GM21529 (cell line): ENCODE results near the gene ITCH.
"Not testable (repeated sequence)": the region's sequence is repeated elsewhere in the genome, so short reads cannot be mapped to it uniquely, and the experiment has no call there.

ENCODE experiments used
- ATAC-seq: cut with Tn5 transposase; IDR thresholded peaks from one replicate; pipeline ENCODE4 v1.9.1; 2021; ENCODE audit not compliant: unreplicated experiment

Gene ITCH

GRCh38 chr20:34412453-34412852, 49.4 kb downstream of the ITCH start:
- no peak for ATAC-seq

DNA sequence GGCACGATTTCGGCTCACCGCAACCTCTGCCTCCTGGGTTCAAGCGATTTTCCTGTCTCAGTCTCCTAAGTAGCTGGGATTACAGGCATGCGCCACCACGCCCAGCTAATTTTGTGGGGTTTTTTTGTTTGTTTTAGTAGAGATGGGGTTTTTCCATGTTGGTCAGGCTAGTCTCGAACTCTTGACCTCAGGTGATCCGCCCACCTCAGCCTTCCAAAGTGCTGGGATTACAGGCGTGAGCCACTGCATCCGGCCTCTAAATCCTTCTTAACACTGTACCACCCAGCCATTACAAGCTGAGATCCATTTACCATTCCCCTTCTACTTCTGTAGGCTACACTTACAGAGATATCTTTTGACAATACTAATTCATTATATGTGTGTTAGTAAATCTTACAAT, 51.5 kb downstream of the ITCH start:
- ATAC-seq, result not testable (repeated sequence)

DNA sequence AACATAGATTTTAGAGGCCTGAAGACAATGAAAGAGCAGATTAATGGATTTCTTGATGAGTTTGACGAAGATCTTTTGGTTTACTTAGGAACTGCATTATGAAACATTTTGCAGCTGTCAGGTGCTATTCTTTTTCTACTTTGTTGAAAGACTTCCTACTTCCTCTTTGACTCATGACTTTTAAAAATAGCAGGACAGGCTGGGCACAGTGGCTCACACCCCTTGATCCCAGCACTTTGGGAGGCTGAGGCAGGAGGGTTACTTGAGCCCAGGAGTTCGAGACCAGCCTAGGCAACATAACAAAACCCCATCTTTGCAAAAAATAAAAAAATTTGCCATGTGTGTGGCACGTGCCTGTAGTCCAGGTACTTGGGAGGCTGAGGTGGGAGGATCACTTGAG, 52.0 kb downstream of the ITCH start:
- ATAC-seq, result peak; percentile 66

DNA sequence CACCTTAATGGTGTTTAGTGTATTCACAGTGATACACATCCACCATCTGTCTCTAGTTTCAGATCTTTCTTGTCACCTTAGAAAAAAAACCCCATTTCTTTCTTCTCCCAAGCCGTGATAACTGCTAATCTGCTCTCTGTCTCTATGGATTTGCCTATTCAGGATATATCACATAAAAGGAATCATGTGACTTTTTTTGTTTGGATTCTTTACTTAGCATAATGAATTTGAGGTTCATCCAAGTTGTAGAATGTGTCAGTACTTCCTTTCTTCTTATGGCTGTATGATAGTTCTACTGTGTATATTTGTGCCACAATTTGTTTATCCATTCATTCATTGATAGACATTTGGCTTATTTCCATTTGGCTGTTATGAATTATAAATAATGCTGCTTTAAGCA, 57.1 kb downstream of the ITCH start:
- no peak for ATAC-seq

- no peak for ATAC-seq
Observed at GRCh38 chr20:34420975-34421374, 57.9 kb downstream of the ITCH start.

DNA sequence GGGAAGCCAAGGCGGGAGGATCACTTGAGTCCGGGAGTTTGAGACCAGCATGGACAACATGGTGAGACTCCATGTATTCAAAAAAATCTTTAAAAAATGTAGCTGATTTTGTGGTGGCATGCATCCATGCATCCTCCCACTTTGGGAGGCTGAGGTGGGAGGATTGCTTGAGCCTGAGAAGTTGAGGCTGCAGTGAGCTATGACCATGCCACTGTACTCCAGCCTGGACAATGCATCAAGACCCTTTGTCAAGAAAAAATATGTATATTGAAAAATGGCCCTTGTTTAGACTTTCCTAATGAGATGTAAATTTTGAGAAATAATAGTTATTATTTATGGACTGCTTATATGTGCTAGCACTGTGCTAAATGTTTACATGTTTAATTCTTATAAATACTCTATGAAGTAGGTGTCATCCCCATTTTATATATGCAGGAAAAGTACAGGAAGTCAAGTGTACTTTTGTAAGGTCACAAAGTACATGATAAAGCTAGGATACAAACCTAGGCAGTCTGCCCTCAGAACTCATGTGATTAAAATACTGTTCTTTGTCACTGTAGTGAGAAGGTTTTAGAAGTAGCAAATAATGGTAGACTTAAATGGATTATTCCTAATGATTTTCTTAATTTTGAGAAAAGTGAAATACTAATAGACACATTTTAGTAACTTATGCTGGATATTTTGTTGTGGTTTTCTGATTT, 58.8 kb downstream of the ITCH start:
- ATAC-seq, result no peak

- not testable (repeated sequence) for ATAC-seq
Observed at GRCh38 chr20:34425032-34425690, 62.1 kb downstream of the ITCH start.

- no peak for ATAC-seq
Observed at GRCh38 chr20:34426026-34426425, 63.0 kb downstream of the ITCH start.

GRCh38 chr20:34427331-34427730, 64.3 kb downstream of the ITCH start:
- no peak for ATAC-seq

DNA sequence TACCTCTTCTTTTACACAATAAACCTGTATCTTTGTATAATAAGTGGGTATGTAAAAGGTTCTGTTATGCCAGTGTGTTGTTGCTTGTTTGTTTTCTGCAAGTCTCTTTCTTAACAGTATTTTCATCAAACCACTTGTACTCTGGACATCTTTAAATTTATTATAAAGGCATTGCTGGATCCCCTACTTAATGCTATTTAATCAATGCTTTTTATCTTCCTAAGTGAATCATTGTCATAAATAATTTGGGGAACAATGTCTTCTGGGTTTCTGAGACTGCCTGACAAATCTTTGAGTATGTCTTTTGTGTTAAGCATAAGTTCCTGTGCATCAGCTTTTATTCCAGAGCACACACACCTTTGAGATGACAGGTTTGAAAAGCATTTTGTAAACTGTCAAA, 64.7 kb downstream of the ITCH start:
- ATAC-seq, result no peak

- no peak for ATAC-seq
Observed at GRCh38 chr20:34431168-34431567, 68.1 kb downstream of the ITCH start.

- ATAC-seq, result not testable (repeated sequence)
Observed at GRCh38 chr20:34432663-34433062, 69.6 kb downstream of the ITCH start.

DNA sequence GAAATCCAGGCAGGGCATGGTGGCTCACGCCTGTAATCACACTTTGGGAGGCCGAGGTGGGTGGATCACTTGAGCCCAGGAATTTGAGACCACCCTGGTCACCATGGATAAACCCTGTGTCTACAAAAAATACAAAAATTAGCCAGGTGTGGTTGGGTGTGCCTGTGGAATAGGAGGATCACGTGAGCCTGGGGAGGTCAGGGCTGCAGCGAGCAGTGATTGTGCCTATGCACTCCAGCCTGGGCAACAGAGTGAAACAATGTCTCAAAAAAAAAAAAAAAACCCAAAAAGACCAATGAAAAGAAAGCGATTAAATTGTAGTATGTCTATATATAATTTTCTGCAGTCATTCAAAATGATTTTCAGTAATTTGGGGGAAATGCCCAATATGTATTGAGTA, 70.3 kb downstream of the ITCH start:
- no peak for ATAC-seq

GRCh38 chr20:34435589-34435988, 72.5 kb downstream of the ITCH start:
- no peak for ATAC-seq

GRCh38 chr20:34437330-34437986, 74.4 kb downstream of the ITCH start:
- no peak for ATAC-seq

- ATAC-seq, result no peak
Observed at GRCh38 chr20:34439168-34439567, 76.1 kb downstream of the ITCH start.

GRCh38 chr20:34441423-34441822, 78.3 kb downstream of the ITCH start:
- not testable (repeated sequence) for ATAC-seq

DNA sequence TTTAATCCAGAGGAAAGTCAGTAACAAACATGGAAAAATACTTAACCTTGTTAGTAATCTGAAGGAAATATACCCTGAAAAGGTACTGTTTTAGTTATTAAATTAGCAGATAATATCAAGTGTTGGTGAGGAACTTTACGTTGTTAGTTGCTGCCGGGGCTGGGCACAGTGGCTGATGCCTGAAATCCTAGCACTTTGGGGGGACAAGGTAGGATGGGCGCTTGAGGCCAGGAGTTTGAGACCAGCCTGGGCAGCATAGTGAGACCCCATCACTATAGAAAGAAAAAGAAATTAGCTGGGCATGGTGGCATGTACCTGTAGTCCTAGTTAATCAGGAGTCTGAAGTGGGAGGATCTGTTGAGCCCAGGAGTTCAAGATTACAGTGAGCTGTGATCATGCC, 80.5 kb downstream of the ITCH start:
- ATAC-seq, result no peak

GRCh38 chr20:34445177-34446065, 82.3 kb downstream of the ITCH start:
- ATAC-seq, result no peak

DNA sequence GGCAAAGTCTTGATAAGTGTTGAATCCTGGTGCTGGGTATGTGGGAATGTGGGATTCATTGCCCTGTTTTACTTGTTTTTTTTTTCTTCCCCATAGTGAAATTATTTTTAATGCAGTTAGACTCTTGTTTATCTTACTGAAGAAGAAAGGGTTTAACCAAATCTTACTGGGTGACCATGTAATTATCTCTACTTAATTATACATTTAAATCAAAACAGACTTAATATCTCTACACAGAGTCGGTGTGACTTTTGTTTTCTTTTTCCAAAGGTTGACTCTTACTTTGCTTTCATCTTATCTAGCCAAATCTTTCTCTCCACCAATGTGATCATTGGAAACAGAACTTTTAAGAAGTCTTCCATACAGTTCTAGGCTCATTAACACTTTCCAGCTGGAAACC, 85.4 kb downstream of the ITCH start:
- ATAC-seq, result no peak
